GM18511 (cell line): Measurements from ENCODE around the gene CTNNBIP1.

Experiments
- ATAC-seq: cut with Tn5 transposase; IDR thresholded peaks from one replicate; pipeline ENCODE4 v1.9.1; 2021; ENCODE audit warnings: mild to moderate bottlenecking, moderate library complexity; ENCODE audit not compliant: unreplicated experiment

Gene CTNNBIP1

GRCh38 chr1:9905010-9905409 lies 5.1 kb downstream of the CTNNBIP1 start:
- ATAC-seq, result no peak

GRCh38 chr1:9904596-9904995 lies 5.5 kb downstream of the CTNNBIP1 start:
- ATAC-seq, result no peak

GRCh38 chr1:9903801-9904527 lies 6.1 kb downstream of the CTNNBIP1 start:
- ATAC-seq, result no peak

- ATAC-seq, result no peak
Observed at GRCh38 chr1:9902060-9902452, 8.0 kb downstream of the CTNNBIP1 start.

- ATAC-seq, result no peak
Observed at GRCh38 chr1:9901148-9902059, 8.7 kb downstream of the CTNNBIP1 start.

- peak; percentile 46 for ATAC-seq
Observed at GRCh38 chr1:9900142-9901043, 9.7 kb downstream of the CTNNBIP1 start.

- ATAC-seq, result no peak
Observed at GRCh38 chr1:9894115-9894514, 16.0 kb downstream of the CTNNBIP1 start.

- no peak for ATAC-seq
Observed at GRCh38 chr1:9892563-9893528, 17.2 kb downstream of the CTNNBIP1 start.

GRCh38 chr1:9891207-9891606 lies 18.9 kb downstream of the CTNNBIP1 start:
- ATAC-seq, result no peak

- no peak for ATAC-seq
Observed at GRCh38 chr1:9890224-9890731, 19.8 kb downstream of the CTNNBIP1 start.

GRCh38 chr1:9889411-9889810 lies 20.7 kb downstream of the CTNNBIP1 start:
- no peak for ATAC-seq

GRCh38 chr1:9888886-9889285 lies 21.2 kb downstream of the CTNNBIP1 start:
- no peak for ATAC-seq

GRCh38 chr1:9887070-9887469 lies 23.0 kb downstream of the CTNNBIP1 start:
- ATAC-seq, result no peak

GRCh38 chr1:9886092-9886742 lies 23.9 kb downstream of the CTNNBIP1 start:
- ATAC-seq, result no peak

GRCh38 chr1:9884805-9885204 lies 25.3 kb downstream of the CTNNBIP1 start:
- no peak for ATAC-seq

GRCh38 chr1:9883585-9884449 lies 26.3 kb downstream of the CTNNBIP1 start:
- ATAC-seq, result no peak

- ATAC-seq, result no peak
Observed at GRCh38 chr1:9882945-9883303, 27.1 kb downstream of the CTNNBIP1 start.

- ATAC-seq, result no peak
Observed at GRCh38 chr1:9882296-9882944, 27.6 kb downstream of the CTNNBIP1 start.
